Measurements from ENCODE around the gene ADA.
A peak's percentile ranks its signal among the peaks of the same experiment; 100 is the strongest.

The ADA gene

GRCh38 chr20:44603327-44603726 lies 48.2 kb downstream of the ADA start:
- Histone ChIP-seq H3K27me3 (replicated peaks; ENCODE audit: insufficient read depth, low read length) (no peaks in the 10 kb centered on the region), H2AFZ (ENCODE audit: low read length) (no peak overlapping the region), H3K9me3 (replicated peaks; ENCODE audit: insufficient read depth, low read length) (no peaks in the 10 kb centered on the region), H3K27ac (ENCODE audit: low read length) (no peak overlapping the region), H3K9ac (ENCODE audit: low read length) (no peak overlapping the region), H3K36me3 (replicated peaks; ENCODE audit: insufficient read depth, low read length) (no peaks in the 10 kb centered on the region), H3K79me2 (ENCODE audit: low read length) (no peaks in the 10 kb centered on the region), H4K20me1 (ENCODE audit: insufficient read depth, low read length) (no peaks in the 10 kb centered on the region), H3K4me1 (ENCODE audit: low read length) (peaks cover 11% of the 10 kb centered on the region), H3K9me2 (replicated peaks; ENCODE audit: insufficient read depth, low read length) (no peaks in the 10 kb centered on the region), H3F3A (ENCODE audit: insufficient read depth, low read length) (no peaks in the 10 kb centered on the region), H3K4me2 (ENCODE audit: low read depth, low read length) (no peak overlapping the region), H3K4me3 (ENCODE audit: low read length) (no peak overlapping the region)
- TF ChIP-seq CTCF (IDR thresholded peaks at IDR 0.05; ENCODE audit: low read length) = peak; percentile 20
- TF ChIP-seq EZH2phosphoT487 (IDR thresholded peaks at IDR 0.05; ENCODE audit: low read length) = no peak
- no peak for TF ChIP-seq EZH2 (optimal IDR thresholded peaks at IDR 0.05; ENCODE audit: low read depth, low read length)
- DNase-seq = no peak

- H3K27ac ChIP-seq (ENCODE audit: low read length) = no peak overlapping the region
- no peaks in the 10 kb centered on the region for H3K9me2 ChIP-seq (replicated peaks; ENCODE audit: insufficient read depth, low read length)
- TF ChIP-seq EZH2phosphoT487 (IDR thresholded peaks at IDR 0.05; ENCODE audit: low read length) = no peak
- TF ChIP-seq EZH2 (optimal IDR thresholded peaks at IDR 0.05; ENCODE audit: low read depth, low read length) = no peak
- no peak for TF ChIP-seq CTCF (IDR thresholded peaks at IDR 0.05; ENCODE audit: low read length)
- no peak for DNase-seq
- no peak overlapping the region for H3K9ac ChIP-seq (ENCODE audit: low read length)
- no peaks in the 10 kb centered on the region for H3K79me2 ChIP-seq (ENCODE audit: low read length)
- no peak overlapping the region for H2AFZ ChIP-seq (ENCODE audit: low read length)
- H3K36me3 ChIP-seq (replicated peaks; ENCODE audit: insufficient read depth, low read length) = no peaks in the 10 kb centered on the region
- no peaks in the 10 kb centered on the region for H3K27me3 ChIP-seq (replicated peaks; ENCODE audit: insufficient read depth, low read length)
- H3K4me3 ChIP-seq (ENCODE audit: low read length) = no peak overlapping the region
- H4K20me1 ChIP-seq (ENCODE audit: insufficient read depth, low read length) = no peaks in the 10 kb centered on the region
- H3K9me3 ChIP-seq (replicated peaks; ENCODE audit: insufficient read depth, low read length) = no peaks in the 10 kb centered on the region
- peaks cover 17% of the 10 kb centered on the region for H3K4me1 ChIP-seq (ENCODE audit: low read length)
- no peaks in the 10 kb centered on the region for H3F3A ChIP-seq (ENCODE audit: insufficient read depth, low read length)
- no peak overlapping the region for H3K4me2 ChIP-seq (ENCODE audit: low read depth, low read length)
These were observed 49.7 kb downstream of the ADA start for GRCh38 chr20:44601801-44602204.

- peaks cover 17% of the 10 kb centered on the region for H3K4me1 ChIP-seq (ENCODE audit: low read length)
These were observed 50.2 kb downstream of the ADA start for GRCh38 chr20:44601236-44601671.

More at GRCh38 chr20:44601236-44601671, 50.2 kb downstream of the ADA start:
- Histone ChIP-seq H3K9me2 (replicated peaks; ENCODE audit: insufficient read depth, low read length) (no peaks in the 10 kb centered on the region), H3F3A (ENCODE audit: insufficient read depth, low read length) (no peaks in the 10 kb centered on the region), H3K4me2 (ENCODE audit: low read depth, low read length) (no peak overlapping the region), H3K79me2 (ENCODE audit: low read length) (no peaks in the 10 kb centered on the region), H3K27me3 (replicated peaks; ENCODE audit: insufficient read depth, low read length) (no peaks in the 10 kb centered on the region), H3K9ac (ENCODE audit: low read length) (no peak overlapping the region), H3K36me3 (replicated peaks; ENCODE audit: insufficient read depth, low read length) (no peaks in the 10 kb centered on the region), H3K9me3 (replicated peaks; ENCODE audit: insufficient read depth, low read length) (no peaks in the 10 kb centered on the region), H3K27ac (ENCODE audit: low read length) (no peak overlapping the region), H3K4me3 (ENCODE audit: low read length) (no peak overlapping the region), H4K20me1 (ENCODE audit: insufficient read depth, low read length) (no peaks in the 10 kb centered on the region), H2AFZ (ENCODE audit: low read length) (no peak overlapping the region)
- DNase-seq = no peak
- no peak for TF ChIP-seq EZH2phosphoT487 (IDR thresholded peaks at IDR 0.05; ENCODE audit: low read length)
- TF ChIP-seq CTCF (IDR thresholded peaks at IDR 0.05; ENCODE audit: low read length) = no peak
- TF ChIP-seq EZH2 (optimal IDR thresholded peaks at IDR 0.05; ENCODE audit: low read depth, low read length) = no peak
